GM12874 (cell line): ENCODE data around the gene PACSIN2.

Experiments
- TF ChIP-seq, protein P1 (sequence below): IDR thresholded peaks from 2 replicates; pipeline ENCODE4 v1.5.1; 2011; ENCODE audit warnings: low read depth, mild to moderate bottlenecking, control low read depth, low read length, moderate library complexity; ENCODE audit not compliant: insufficient read depth

Gene PACSIN2

DNA sequence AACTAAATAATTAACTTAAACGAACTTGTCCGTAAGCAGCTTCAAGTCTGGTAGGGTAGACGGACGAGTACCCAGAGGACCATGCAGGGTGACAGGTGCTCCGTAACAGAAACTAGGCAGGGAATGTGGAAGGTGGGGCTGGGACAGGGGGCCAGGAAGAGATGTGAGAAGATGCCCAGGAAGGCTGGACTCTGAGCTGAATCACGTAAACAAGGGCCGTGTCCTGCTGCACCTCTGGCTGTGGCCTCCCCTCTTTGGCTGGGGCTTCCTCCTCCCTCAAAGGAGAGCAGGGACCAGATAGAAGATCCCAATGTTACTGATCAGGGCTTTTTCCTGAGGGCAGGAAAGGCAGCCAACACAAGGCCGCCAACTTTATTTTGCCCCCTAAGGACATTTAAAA lies 47.9 kb downstream of the PACSIN2 start:
- TF ChIP-seq, protein P1, sequence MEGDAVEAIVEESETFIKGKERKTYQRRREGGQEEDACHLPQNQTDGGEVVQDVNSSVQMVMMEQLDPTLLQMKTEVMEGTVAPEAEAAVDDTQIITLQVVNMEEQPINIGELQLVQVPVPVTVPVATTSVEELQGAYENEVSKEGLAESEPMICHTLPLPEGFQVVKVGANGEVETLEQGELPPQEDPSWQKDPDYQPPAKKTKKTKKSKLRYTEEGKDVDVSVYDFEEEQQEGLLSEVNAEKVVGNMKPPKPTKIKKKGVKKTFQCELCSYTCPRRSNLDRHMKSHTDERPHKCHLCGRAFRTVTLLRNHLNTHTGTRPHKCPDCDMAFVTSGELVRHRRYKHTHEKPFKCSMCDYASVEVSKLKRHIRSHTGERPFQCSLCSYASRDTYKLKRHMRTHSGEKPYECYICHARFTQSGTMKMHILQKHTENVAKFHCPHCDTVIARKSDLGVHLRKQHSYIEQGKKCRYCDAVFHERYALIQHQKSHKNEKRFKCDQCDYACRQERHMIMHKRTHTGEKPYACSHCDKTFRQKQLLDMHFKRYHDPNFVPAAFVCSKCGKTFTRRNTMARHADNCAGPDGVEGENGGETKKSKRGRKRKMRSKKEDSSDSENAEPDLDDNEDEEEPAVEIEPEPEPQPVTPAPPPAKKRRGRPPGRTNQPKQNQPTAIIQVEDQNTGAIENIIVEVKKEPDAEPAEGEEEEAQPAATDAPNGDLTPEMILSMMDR, result no peak

DNA sequence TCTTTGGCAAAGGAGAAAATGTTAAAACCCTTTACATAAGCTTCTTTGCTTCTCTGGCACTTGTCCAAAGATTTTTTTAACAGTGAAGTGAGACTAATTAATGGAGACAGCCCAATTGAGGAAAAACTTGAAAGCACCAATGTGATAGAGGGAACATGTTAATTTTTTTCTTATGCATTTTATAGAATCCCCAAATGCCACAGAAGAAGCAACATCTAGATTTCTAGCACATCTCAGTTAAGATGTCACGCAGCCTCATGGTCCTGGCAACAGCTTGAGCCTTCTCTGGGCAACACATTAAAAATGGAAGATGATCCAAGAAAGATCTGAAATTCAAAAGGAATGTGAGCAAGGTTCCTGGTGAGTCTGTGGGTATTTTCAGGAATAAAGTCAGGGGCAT lies 48.5 kb downstream of the PACSIN2 start:
- TF ChIP-seq, protein P1, result no peak

DNA sequence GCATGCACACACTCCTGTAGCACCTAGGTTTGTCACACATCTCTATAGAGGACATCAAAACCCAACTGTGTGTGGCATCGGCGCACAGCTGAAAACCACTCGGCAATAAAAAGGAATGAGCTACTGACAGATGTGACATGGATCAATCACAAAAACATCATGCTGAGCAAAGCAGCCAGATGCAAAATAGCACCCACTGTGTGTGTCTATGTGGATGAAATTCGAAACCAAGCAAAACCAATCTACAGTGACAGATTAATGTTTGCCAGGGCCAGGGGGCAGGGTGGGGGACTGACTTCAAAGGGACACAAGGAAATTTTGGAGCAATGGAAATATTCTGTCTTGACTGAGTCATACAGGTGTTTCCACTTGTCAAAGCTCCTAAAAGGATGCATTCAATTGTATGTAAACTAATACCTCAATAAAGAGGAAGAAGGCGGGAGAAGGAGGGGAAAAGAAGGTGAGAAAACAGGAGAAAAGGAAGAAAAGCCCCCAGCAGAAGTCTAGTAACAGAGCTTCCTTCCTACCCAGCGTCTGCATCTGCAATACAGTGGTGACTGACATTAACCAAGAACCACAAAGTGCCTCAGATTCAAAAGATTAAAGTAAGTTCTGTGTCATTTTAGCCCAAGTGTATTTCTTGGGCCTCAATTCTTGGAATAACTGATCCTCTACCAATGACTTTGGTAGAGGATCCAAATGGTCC lies 49.8 kb downstream of the PACSIN2 start:
- TF ChIP-seq, protein P1, result no peak

DNA sequence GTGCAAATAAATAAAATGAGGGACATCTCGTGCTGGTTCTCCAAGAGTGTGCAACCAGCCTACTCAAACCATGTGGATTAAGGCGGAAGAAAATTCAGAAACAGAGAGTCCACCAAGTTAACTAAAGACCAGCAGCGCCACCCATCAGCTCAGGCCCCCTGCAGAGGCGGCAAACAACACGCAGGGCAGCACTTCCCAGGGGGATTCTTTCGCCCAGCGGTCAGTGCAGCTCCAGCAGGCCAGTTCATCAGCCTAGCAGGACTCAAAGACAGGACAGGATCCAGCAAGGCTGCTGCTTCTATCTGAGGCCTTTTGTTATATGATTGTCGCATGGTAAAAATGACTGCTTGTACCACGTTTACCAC lies 51.7 kb downstream of the PACSIN2 start:
- TF ChIP-seq, protein P1, result no peak

DNA sequence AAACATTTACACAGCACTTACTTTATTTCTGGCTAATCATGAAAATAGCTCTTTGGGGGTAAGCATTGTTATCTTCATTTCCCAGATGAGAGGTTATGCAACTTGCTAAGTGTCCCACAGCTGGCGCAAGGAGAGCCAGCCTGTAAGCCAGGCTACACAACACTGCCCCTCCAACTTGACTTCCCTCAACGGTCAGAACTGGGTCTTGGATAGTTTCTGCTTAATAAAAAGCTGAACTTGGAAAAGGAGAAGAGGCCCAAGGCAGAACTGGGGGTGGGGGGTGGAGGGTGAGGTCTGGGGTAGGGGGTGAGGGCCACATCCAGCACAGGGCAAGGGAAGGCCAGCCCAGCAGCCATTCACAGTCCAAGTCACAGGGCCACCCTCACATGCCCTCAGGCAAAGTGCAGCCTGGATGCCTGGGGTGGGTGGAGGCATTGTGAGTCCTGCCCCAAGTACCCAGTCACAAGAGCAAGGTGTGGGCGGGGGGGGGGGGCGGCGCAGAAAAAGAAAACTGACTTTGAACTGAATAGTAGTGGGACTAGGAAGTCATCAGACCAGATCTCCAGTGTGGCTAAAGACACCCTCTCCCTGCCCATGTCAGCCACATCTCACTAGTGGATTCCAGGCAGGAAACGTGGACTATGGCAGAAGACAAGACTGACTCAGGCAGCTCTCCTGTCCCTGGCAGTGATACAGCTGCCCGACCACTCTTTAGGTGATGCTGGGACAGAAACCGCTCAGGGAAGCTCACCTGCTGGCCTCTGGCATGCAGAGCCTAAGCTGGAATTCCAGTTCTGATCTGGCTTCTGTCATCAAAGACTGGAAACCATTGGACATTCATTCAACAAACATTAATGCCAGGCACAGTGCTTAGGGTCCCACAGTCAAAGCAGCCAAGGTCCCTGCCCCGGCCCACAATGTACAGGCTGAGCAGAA lies 52.4 kb downstream of the PACSIN2 start:
- TF ChIP-seq, protein P1, result no peak

DNA sequence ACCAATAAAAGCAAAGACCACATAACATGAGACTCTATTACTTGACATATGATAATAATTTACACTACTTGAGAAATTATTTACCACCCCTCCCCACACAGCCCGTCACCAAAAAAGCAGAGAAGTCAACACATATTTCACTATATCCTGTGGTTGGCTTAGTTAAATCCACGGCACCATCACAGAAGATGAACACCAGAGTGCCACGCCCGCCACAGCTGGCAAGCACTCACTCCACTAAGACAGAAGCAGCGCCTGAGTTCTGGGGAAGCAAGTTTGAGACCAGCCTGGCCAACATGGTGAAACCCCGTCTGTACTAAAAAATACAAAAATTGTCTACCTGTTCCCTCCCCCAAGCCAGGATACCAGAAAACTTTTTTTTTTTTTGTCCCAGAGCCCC lies 53.1 kb downstream of the PACSIN2 start:
- TF ChIP-seq, protein P1, result no peak

DNA sequence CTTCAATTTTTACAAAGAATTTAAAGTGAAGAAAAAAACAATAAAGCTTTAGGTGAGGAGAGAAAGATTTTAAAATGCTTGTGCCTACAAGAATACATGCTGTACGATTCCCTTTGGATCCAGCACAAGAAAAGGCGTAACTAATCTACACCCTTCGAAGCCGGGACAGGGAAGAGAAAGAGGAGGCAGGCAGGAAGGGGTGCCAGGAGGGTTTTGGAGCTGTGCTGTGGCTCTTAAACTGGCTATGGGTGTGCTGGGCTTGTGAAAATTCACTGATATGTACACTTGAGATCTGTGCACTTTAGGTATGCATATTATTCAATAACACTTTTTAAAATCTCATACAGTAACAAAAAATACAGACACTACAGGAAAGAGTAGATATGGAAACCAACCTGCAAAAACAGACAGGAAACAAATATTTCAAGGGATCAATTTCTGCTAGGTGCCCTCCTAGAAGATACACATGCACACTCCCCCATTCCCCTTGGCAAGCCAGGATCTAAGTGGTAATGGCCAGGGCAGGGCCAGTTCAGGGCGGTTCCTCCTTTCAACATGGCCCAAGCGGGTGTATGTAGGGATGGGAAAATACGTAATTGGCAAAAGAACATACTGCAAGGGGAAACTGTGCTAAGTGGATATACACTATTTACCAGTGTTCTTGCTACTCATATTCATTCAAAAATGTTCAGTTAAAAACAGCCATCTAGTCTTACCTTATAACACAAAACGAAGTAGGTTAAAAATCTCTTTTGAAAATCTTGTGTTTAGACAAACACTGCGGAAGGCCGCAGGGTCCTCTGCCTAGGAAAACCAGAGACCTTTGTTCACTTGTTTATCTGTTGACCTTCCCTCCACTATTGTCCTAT lies 54.2 kb downstream of the PACSIN2 start:
- TF ChIP-seq, protein P1, result no peak
